WERI-Rb-1 (cell line): ENCODE measurements around the gene SEPTIN6.

ENCODE experiments used
- DNase-seq: peaks from one replicate; pipeline ENCODE4 v3.0.0-alpha.2; 2020
- H3K27ac ChIP-seq: fragments of 250-450 bp; sonication (Bioruptor Pico); 2 replicates; pipeline ENCODE4 v1.5.1; 2020; ENCODE audit warnings: mild to moderate bottlenecking, moderate library complexity
- H3K27me3 ChIP-seq: fragments of 250-450 bp; sonication (Bioruptor Pico); 2 replicates; pipeline ENCODE4 v1.5.1; 2021; ENCODE audit warnings: mild to moderate bottlenecking, low read depth, moderate library complexity; ENCODE audit not compliant: insufficient read depth, severe bottlenecking
- H3K36me3 ChIP-seq: fragments of 250-450 bp; sonication (Bioruptor Pico); 2 replicates; pipeline ENCODE4 v1.5.1; 2020; ENCODE audit warnings: mild to moderate bottlenecking, moderate library complexity
- H3K4me3 ChIP-seq: 2 replicates; pipeline ENCODE4 v1.5.1; 2011; ENCODE audit warnings: low read depth, mild to moderate bottlenecking, control low read depth, low read length
- H3K9me3 ChIP-seq: fragments of 250-450 bp; sonication (Bioruptor Pico); 2 replicates; pipeline ENCODE4 v1.5.1; 2021; ENCODE audit warnings: mild to moderate bottlenecking, moderate library complexity; ENCODE audit not compliant: severe bottlenecking
- CTCF ChIP-seq: IDR thresholded peaks from 2 replicates; pipeline ENCODE4 v1.5.1; 2011; ENCODE audit warnings: low read depth, mild to moderate bottlenecking, control low read depth, inconsistent platforms, low read length

The SEPTIN6 gene

GRCh38 chrX:119643696-119644095 lies 49.3 kb downstream of the SEPTIN6 start:
- no peak for DNase-seq
- H3K27ac ChIP-seq, result no peak overlapping the region
- H3K36me3 ChIP-seq, result no peaks in the 10 kb centered on the region
- TF ChIP-seq CTCF, result no peak
- H3K27me3 ChIP-seq, result peaks cover 6% of the 10 kb centered on the region
- H3K4me3 ChIP-seq, result no peak overlapping the region
- H3K9me3 ChIP-seq, result no peaks in the 10 kb centered on the region
